GM18508 (cell line): ENCODE measurements around the gene SEMA3D.

ENCODE experiments used
- ATAC-seq: cut with Tn5 transposase; IDR thresholded peaks from one replicate; pipeline ENCODE4 v1.9.1; 2021; ENCODE audit warnings: moderate number of reproducible peaks; ENCODE audit not compliant: insufficient read depth, unreplicated experiment

Gene SEMA3D

DNA sequence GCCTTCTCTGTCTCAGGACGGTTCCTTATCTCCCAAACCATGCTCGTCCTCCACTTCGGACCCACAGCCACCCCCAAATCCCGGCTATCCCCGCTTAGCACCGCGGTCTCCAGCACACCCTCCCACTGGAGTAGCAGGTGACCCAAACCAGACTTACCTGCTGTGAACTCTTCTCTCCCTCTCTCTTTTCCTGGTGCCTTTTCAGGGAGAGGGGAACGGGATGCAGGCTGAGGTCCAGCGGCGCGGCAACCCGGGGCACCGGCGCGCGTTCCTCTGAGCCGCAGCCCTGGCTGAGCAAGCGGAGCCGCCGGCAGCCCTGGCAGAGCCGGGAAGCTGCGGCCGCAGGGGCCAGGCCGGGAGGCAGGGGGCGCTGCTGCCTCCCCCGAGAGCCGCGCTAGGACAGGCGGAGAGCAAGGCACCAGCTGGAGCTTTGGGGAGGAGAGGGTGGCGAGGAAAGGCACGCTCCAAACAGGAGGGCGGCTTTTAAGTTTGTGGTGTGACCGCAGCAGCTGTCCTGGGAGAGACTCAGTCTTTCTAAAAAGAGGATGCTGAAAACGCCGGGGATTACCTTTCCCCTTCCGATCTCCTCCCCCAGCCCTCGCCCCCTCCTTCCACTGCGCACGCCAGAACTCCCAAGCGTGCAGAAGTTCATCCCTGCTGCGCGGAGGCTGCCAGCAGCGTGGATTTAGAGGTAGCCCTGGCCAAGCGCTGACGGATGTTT is at the start of gene SEMA3D:
SEMA3D (minus strand) TSS at position 536 of the 721 bp plus-strand sequence. CDS start 65,165 bp downstream, outside the sequence.
- peak; percentile 89 for ATAC-seq

DNA sequence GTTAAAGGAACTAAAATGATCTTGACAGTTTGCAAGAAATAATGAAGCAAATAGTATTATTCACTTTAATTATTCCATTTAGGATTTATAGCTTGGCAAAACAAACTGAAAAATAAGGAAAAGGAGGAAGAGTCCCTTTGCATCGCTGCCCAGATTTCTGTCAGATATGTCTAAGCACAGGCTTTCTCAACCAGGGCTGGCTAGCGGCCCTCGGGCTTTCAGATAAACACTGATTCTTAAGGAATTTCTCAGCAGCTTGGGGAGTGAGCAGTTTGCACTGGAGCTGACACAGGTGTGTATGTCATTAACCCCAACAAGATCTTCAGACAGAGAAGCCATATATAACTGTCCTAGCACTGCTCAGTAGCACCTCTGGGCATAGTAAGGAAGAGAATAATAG is 47.9 kb upstream of the SEMA3D start:
- no peak for ATAC-seq

DNA sequence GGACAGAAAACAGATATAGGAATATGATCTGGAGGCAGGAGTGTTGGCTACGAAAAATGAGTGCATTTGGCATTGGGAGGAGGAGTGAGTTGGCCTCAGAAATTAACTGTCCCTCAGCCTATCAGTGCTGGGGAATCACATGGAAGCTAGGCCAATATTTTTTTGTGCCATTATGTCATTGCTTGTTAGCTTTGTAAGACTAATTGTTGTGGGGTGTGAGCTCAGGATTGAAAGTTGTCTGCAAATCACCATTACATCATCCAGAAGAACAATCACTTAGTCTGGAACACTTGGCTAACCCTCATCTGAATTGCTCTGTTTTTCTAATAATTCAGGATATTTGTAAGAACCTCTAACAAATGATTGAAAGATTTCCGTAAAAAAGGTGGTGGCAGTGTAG is 45.2 kb upstream of the SEMA3D start:
- ATAC-seq = no peak

DNA sequence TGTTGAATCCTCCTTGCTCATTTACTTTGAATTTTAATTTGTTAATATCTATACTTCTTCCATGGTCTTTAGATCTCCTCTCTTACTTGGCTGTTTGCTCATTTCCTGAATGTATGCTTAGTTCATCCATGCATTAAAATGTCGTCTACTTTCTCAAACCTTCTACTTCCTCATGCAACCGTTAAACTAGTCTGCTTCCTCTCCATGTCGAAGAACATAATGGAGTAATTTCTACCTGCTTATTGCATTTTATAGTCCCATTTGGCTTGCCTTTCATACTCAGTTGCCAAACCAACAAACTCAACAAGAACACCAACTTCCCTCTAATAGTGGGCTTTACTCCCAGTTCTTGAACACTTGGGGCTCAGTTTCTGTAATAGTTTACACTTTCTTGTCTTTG is 43.8 kb upstream of the SEMA3D start:
- no peak for ATAC-seq

DNA sequence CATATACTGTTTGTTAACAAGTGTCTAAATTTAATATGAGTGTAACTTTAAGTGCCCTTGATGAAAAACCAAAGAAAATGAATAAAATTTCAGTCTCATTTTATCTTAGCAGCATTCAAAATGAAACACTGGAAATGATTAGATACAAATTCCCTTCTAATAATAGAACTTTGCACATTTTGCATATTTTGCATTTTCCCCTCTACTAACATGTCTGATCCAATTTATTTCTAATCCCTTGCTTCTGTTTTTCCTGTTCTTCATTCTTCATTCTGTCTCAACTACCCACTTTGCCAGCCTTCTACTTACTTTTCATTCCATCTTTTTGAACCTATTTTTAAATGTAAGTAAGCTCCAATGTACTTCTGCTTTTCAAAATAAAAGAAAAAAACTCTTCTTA is 42.7 kb upstream of the SEMA3D start:
- no peak for ATAC-seq

DNA sequence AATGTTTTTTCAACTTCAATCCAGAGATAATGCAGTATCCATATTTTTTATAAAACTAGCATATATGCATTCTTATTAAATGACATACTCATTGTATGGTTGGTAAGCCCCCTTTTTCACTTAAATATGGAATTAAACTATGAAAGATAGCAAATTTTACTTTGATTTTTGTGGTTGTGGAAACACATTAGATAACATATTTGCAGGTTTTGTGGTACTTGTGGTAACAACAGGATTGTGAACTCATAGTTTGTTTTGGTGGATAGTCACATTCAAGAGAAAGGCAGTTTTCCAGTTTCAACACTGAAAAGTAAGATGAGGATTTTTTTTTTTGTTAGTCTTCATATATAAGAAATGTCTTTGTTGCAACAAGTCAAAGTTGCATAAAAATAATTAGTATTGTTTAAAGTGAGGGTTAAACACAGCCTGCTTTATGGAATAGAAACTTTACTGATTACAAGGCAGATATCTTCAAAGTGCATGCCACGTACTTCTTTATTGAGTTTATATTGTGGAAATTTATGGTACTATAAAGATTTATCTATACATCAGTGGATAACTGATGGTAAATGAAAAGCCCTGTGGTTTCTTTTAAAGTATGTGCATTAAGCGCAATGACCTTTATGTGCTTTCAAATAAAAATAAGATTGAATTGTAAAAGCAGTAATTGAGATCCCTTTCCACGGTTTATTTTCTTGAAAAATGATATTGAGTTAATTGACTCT is 39.7 kb upstream of the SEMA3D start:
- ATAC-seq = no peak

DNA sequence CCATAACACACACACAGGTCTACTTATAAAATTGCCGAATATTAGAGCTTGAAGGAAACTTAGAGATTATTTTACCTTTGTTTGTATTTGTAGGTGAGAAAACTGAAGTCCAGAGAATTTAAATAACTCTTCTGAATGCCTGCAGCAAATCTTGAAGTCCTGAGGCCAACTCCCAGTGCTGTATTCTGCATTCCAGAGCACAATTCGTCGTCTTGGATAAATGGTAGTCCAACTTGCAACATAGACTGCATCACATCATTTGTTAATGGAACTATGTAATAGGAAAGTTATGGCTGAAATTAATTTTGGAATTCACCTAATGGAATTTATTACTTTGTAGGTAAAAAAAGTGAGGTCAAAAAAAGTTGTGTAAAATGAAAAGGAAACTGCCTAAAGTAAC is 37.3 kb upstream of the SEMA3D start:
- ATAC-seq = no peak

DNA sequence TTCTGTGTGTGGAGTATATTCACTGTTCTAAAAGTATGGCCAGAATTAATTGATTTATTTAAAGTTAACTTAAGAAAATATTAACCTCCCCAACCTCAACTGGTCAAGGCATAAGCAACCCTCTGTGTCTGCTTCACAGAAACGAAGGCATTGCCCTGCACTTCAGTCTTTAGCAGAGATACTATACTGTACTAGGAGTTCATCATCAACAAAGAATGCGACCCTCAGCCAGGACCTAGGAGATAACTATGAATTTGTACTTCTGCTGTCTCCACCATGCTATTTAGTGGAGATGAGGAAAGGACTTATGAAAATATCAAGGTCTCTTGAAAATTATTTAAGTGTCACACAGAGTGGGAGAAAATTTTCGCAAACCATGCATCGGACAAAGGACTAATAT is 35.7 kb upstream of the SEMA3D start:
- ATAC-seq = no peak

DNA sequence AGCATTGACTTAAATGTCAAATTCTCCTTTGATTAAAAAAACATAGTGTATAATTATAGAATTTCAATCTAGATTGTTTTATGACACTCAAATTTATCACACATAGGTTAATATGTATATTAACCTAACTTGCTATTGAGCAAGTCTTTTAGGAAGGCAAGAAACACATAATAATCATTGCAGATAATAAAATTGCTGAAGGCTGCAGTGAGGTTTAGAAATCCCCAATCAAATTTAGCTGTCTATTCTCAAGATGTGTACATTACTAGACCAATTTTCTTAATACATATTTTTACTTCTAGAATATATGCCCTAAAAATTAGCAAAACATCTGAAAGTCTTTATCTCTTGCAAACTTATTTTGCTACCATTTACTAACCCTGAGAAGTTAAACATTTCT is 34.9 kb upstream of the SEMA3D start:
- ATAC-seq = no peak

DNA sequence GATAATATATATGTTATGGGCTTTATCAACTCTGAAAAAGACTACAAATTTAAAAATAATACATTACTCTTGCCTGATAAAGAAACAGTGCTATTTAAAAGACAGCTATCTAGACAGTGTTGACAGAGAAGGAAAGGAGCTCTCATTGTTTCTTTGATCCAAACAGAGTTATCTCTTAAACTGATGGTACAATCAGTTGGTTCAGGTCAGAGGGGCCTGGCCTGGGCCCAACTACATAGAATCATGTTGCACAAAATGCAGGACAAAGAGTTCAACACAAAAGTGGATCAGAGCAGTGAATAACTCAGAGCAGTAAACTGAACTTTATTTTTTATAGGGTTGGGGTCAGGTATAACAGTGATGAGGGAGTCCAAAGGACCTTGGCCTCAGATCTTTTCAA is 33.8 kb upstream of the SEMA3D start:
- ATAC-seq = no peak

DNA sequence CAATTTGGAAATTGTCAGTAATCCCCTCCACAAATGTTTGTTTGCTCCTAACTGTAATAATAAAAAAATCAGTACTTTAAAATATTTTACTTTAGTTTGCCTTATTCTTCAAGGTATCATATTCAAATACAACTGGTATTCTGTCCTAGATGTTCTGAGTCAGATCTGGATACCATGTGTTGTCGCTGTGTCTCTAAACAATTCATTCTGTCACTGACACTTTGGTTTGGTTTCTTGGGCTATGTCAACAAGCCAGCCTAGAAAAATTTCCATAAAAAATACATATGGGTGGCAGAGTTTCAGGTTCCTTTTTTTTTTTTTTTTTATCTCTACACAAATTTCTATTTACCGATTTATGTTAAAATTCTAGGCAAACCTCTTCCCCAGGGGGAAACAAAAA is 33.2 kb upstream of the SEMA3D start:
- no peak for ATAC-seq

DNA sequence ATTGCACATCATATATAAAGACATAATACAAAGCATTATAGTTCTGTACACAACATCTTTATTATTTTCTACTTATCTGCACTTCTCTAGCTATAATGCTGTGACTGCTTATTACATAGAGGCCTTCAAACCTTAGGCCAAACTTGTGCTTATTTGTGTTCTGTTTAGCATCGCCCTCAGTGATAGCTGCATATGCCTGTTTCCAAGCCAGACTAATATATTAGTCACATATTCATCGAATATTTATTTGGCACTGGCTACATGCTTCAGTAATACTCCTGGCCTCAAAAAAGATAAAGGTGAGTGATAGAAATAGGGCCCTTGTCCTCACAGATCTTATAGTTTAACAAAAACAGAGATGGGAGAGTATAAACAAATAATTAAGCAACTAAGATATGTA is 30.2 kb upstream of the SEMA3D start:
- ATAC-seq = no peak

DNA sequence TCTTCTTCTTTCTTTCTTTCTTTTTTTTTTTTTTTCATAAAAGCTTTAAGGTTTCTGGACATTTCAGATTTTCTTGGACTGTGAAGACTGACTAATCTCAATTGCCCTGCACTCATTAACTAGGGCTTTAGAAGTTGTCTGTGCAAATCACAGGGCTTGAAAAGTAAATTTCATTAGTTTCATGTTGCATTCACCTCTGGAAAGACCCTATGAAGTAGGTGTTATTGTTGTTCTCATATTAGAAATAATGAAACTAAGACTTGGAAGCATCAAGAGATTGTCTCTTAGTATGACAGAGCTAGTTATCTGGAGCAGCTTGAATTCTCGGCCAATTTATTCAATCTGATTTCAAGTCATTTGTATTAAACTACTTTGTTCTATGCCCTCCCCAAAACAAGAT is 28.2 kb upstream of the SEMA3D start:
- peak; percentile 97 for ATAC-seq

DNA sequence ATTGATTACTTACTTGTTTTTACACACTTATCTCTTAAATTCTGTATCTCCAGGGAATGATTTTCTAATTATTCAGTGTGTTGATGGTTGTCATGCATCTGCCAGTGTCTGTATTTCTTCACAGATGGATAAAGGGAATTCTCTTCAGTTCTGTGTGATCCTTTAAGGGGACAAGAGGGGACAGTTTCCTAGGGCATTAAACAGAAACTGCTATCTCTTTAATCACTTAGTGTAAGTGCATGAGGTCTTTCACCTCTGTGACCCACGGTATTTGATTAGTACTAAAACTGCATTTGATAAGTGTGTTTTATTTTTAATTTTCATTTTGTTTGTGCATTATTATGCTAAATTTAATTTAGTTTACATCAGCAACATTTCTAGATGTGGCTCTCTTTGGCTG is 26.6 kb upstream of the SEMA3D start:
- ATAC-seq = no peak

DNA sequence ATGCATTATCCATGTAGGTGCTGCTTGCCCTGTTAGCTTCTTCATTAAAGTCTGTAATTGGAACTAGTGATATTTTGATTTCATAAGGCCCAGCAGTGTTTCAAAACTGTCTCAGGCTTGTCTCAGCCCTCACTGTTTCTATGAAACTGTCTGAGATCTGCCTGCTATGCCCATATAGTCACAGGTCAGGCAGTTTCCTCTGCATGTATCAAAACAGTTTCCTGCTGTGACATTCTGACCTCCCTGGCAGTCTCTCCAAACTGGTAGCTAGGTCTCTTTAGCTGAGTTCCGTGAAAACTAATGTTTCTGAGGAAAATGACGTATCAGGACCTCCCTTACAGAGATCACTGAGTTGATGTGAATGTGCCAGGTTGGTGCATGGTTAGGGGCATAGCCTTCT is 18.9 kb upstream of the SEMA3D start:
- no peak for ATAC-seq

DNA sequence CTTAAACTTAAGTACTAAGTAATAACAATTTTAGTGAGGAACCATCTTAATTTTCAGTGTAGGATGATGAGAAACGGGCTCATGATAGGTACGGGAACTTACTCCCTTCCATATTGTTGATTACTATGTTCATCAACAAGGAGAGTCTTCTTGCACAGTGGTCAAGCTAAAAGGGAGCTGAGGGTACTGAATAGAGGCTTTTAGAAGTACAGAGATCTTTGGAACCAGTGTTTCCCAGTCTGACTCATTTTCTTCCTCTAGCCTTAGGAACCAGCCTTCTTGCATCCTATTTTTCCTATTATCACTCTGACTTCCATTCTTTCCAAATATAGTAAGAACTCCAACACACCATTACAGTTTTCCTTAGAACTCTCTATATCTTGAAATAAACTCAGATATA is 17.6 kb upstream of the SEMA3D start:
- ATAC-seq = no peak

DNA sequence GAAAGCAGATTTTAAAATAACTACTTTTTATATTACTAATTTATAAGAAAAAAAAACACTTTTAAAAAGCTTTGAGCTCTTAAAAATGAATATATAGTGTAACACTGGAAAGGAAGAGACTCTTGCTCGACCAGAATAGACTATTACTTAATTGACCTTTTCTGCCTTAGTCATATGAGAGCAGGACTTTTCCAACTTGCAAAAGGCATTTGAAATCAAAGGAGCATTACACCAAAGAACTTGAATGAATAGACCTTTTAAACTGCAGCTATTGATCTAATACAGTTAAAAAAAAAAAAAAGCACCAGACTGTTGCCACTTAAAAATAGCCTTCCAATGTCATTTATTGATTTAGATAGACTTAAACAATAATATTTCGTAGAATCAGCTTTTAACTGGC is 17.2 kb upstream of the SEMA3D start:
- ATAC-seq = no peak

DNA sequence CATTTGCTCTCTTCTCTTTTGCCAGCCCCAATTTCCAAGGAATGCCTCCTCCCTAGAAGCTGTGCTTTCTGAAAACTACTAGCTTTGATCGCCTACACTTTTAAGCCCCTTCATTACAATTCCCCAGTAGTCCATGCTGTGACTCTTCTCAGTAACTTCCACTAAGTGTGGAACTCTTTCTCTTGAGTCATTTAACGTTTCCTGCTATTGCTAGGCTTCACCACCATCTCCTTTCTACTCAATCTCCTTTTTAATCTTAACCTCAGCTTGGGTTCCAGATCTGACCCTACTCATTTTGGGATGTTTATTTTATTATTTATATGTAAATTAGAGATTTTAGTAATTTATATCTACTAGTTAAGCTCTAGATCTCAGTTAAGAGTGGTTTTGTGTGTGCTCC is 14.4 kb upstream of the SEMA3D start:
- peak; percentile 57 for ATAC-seq

DNA sequence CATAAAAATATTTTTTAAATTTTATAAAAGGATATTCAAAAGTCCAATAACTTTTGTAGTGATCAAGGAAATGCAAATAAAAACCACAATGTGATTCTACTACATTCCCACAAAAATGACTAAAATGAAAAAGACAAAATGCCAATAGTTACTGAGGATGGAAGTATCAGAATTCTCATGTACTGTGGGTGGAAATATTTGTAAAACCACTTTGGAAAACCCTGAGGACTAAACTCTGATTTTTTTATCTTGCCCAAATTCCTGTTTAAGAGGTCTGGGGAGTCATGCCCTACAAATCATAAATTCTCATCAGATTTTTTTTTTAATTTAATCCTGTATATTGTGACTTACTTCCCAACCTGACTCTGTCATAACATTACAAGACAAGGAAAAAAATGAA is 9.8 kb upstream of the SEMA3D start:
- no peak for ATAC-seq

DNA sequence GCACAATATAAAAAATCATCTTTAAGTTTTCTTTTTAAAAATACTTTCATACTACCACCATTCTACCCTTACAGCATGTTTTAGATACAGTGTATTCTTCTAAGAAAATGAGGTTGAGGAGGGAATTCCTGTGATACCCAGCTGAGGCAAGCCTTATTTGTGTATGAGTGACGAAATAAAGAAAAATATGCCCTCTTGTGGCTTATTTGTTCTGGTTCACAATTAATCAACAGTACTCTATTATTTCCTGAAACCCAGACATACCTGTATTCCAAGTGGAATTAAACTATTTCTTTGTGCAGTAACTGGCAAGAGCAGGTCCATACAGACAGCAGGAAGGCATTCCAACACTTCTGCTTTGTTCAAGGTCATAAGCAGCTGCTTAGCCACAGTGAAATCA is 4.5 kb upstream of the SEMA3D start:
- ATAC-seq = no peak

DNA sequence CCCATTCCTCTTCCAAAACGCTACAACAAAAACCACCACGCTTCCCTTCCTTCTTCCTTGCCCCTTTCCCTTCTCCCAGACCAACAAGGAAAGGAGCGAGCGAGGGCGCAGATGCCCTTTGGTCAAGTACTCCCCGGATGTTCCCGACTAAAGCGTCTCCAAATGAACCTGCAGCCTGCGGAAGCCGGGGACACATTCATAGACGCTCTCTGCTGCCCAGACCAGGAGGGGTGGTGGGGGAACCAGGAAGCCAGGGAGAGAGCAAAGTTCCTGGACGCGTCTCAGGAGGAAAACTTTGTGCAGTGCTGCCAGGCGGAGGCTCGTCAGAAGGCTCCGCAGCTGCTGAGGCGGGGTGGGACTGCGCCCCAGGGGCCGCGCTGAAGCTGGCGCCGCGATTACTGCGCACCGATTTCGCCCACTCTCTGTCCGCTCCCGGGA is 754 bp downstream of the SEMA3D start:
- ATAC-seq = peak; percentile 16
